AG09319 (cell line): Measurements from ENCODE around the gene SAMD7.

Experiments
- DNase-seq: peaks from one replicate; pipeline ENCODE4 v3.0.0-alpha.2; 2010; ENCODE audit warnings: low read depth; ENCODE audit errors: extremely low read depth
- TF ChIP-seq, protein P1 (sequence below): IDR thresholded peaks from 2 replicates; pipeline ENCODE4 v1.5.1; 2011; ENCODE audit warnings: low read depth, mild to moderate bottlenecking, inconsistent platforms, low read length, moderate library complexity

Gene SAMD7

DNA sequence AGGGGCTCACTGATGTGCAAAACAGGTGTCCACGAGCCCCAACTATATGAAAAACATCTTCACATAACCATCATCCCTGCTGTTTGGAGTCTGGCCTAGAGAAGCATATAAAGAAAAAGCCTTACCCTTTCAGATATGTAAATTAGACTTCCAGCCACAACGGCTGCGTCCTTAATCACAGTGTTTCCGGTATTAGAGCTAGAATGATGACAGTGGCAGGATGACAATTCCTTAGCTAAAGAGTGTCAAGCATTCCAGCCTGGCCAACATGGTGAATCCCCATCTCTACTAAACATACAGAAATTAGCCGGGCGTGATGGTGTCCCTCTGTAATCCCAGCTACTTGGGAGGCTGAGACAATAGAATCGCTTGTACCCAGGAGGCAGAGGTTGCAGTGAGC is 19.5 kb upstream of the SAMD7 start:
- TF ChIP-seq, protein P1, sequence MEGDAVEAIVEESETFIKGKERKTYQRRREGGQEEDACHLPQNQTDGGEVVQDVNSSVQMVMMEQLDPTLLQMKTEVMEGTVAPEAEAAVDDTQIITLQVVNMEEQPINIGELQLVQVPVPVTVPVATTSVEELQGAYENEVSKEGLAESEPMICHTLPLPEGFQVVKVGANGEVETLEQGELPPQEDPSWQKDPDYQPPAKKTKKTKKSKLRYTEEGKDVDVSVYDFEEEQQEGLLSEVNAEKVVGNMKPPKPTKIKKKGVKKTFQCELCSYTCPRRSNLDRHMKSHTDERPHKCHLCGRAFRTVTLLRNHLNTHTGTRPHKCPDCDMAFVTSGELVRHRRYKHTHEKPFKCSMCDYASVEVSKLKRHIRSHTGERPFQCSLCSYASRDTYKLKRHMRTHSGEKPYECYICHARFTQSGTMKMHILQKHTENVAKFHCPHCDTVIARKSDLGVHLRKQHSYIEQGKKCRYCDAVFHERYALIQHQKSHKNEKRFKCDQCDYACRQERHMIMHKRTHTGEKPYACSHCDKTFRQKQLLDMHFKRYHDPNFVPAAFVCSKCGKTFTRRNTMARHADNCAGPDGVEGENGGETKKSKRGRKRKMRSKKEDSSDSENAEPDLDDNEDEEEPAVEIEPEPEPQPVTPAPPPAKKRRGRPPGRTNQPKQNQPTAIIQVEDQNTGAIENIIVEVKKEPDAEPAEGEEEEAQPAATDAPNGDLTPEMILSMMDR: no peak
- no peak for DNase-seq

DNA sequence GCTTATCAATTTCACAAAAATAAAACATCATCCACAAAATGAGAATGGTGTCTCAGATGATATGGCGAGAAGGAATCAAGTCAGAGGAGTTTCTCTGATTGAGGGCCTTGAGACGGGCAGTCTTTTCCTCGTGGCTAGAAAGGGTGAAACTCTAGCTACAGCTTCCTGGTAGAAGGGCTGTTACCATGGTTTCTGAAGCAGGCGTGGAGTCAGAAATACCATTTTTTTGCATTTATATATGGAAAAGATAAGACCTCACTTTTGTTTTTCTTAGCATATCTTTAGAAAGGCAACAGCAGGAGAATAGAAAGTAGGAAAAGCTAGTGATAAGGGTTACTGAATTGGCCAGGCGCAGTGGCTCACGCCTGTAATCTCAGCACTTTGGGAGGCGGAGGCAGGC is 17.3 kb upstream of the SAMD7 start:
- no peak for DNase-seq
- TF ChIP-seq, protein P1: no peak

DNA sequence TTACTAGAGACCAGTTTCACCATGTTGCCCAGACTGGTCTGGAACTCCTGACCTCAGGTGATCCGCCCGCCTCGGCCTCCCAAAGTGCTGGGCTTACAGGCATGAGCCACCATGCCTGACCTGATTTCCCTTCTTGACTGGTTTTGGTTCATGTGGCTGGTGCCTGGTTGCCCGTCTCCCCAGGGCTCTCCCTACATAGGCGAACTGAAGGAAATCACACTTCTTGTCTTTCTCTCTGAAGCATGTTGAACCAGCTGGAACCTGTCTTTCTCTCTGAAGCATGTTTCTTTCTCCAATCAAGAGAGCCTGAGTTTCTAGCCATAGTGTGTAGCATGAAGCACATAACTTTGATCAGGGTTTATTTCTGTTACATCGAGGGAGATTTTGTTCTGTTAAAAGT is 16.3 kb upstream of the SAMD7 start:
- TF ChIP-seq, protein P1: no peak
- DNase-seq: no peak

DNA sequence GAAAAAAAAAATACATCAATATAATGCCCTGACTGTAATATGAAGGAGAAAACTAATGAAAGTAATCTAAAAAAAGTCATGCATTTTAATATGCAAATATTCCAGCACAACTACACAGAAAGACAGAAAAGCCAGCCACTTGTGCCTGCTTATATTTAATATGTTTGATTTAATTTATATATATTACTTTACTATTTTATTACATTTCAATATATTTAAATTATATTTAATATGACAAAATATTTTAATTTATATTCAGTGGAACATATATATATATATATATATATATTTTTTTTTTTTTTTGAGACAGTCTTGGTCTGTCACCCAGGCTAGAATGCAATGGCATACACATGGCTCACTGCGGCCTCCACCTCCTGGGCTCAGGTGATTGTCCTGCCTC is 14.1 kb upstream of the SAMD7 start:
- no peak for DNase-seq
- TF ChIP-seq, protein P1: no peak

DNA sequence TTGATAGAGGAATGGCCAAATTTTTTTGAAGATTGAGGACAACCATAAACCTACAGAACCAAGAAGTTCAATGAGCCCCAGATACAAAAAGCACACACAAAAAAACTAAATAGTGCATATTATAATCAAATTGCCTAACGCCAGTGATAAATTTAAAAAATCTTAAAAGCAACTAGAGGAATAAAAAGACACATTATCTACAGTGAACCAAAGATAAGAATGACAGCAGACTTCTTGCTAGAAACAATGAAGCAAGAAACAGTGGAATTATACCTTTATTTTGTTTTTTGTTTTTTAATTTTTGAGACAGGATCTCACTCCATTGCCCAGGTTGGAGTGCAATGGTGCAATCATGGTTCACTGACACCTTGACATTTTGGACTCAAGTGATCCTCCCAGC is 9.9 kb upstream of the SAMD7 start:
- no peak for DNase-seq
- TF ChIP-seq, protein P1: no peak

DNA sequence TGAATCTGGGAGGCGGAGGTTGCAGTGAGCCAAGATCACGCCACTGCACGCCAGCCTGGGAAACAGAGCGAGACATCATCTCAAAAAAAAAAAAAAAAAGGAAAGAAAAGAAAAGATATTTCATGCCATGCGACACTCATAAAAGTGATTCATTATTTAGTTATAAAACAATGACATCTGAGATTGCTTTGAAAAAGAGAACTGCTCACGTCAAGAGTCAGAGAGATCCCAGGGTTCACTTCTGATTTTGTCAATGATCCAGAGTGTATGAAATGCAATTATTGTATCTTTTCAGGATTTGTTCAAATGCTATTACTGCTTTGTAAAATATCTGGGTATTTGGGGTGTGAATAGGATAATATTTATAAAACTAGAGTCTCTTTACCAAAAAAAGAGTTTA is 6.0 kb upstream of the SAMD7 start:
- TF ChIP-seq, protein P1: no peak
- DNase-seq: no peak

DNA sequence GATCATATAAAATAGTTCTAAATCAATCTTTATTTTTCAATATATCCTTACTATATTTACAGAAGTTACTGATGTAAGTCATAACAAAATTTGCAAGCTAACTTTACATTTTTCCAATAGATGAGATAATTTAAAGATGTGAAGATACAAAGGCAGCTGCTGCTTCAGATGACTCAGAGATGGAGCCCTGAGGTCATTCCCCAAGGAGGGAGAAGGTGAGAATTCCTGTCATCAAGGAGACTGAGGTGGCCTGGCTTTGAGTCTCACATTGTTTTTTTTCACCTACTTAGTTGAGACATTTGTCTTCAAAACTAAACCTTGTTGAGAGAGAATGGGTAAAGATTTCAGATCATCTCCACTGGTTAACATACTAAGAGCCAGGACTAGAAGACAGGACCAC is 3.9 kb upstream of the SAMD7 start:
- TF ChIP-seq, protein P1: no peak

More for the DNA sequence above, 3.9 kb upstream of the SAMD7 start:
- no peak for DNase-seq
